Nephron progenitor cell (in vitro differentiated cells): ENCODE measurements around the gene P2RY11.
A peak's percentile ranks its signal among the peaks of the same experiment; 100 is the strongest.

Source experiments
- DNase-seq: peaks from one replicate; pipeline ENCODE4 v3.0.0; 2021
- H3K27ac Mint-ChIP-seq: 2 replicates; pipeline ENCODE4 v1.8.0; 2021; ENCODE audit warnings: mild to moderate bottlenecking, moderate library complexity, mixed read lengths
- H3K27me3 Mint-ChIP-seq: 2 replicates; pipeline ENCODE4 v1.8.0; 2021; ENCODE audit warnings: mild to moderate bottlenecking, low read depth, mixed read lengths; ENCODE audit not compliant: poor library complexity
- H3K36me3 Mint-ChIP-seq: 2 replicates; pipeline ENCODE4 v1.8.0; 2021; ENCODE audit warnings: low read depth, mixed read lengths
- H3K4me1 Mint-ChIP-seq: 2 replicates; pipeline ENCODE4 v1.8.0; 2021; ENCODE audit warnings: mixed read lengths
- H3K4me3 Mint-ChIP-seq: 2 replicates; pipeline ENCODE4 v1.8.0; 2021; ENCODE audit warnings: mild to moderate bottlenecking, moderate library complexity, mixed read lengths
- H3K9me3 Mint-ChIP-seq: 2 replicates; pipeline ENCODE4 v1.8.0; 2021; ENCODE audit warnings: mild to moderate bottlenecking, moderate library complexity, mixed read lengths
- TF ChIP-seq, protein P1 (sequence below): fragments of 200-600 bp; sonication (generic); IDR thresholded peaks from 2 replicates; pipeline ENCODE4 v1.5.0; 2021; ENCODE audit warnings: antibody characterized with exemption

The P2RY11 gene

GRCh38 chr19:10091370-10091687 lies 20.2 kb upstream of the P2RY11 start:
- no peaks in the 10 kb centered on the region for H3K4me1 Mint-ChIP-seq
- no peak overlapping the region for H3K4me3 Mint-ChIP-seq
- peaks cover 3% of the 10 kb centered on the region for H3K9me3 Mint-ChIP-seq
- TF ChIP-seq, protein P1, sequence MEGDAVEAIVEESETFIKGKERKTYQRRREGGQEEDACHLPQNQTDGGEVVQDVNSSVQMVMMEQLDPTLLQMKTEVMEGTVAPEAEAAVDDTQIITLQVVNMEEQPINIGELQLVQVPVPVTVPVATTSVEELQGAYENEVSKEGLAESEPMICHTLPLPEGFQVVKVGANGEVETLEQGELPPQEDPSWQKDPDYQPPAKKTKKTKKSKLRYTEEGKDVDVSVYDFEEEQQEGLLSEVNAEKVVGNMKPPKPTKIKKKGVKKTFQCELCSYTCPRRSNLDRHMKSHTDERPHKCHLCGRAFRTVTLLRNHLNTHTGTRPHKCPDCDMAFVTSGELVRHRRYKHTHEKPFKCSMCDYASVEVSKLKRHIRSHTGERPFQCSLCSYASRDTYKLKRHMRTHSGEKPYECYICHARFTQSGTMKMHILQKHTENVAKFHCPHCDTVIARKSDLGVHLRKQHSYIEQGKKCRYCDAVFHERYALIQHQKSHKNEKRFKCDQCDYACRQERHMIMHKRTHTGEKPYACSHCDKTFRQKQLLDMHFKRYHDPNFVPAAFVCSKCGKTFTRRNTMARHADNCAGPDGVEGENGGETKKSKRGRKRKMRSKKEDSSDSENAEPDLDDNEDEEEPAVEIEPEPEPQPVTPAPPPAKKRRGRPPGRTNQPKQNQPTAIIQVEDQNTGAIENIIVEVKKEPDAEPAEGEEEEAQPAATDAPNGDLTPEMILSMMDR: no peak
- H3K36me3 Mint-ChIP-seq: no peaks in the 10 kb centered on the region
- DNase-seq: no peak
- H3K27me3 Mint-ChIP-seq: peaks cover 61% of the 10 kb centered on the region
- H3K27ac Mint-ChIP-seq: no peak overlapping the region

- no peak for DNase-seq
- TF ChIP-seq, protein P1: no peak
- Mint-ChIP-seq H3K4me3 (no peak overlapping the region), H3K27me3 (peaks cover 61% of the 10 kb centered on the region), H3K9me3 (peaks cover 3% of the 10 kb centered on the region), H3K36me3 (no peaks in the 10 kb centered on the region), H3K27ac (no peak overlapping the region), H3K4me1 (no peaks in the 10 kb centered on the region)
These were observed 19.4 kb upstream of the P2RY11 start for GRCh38 chr19:10091895-10092641.

DNA sequence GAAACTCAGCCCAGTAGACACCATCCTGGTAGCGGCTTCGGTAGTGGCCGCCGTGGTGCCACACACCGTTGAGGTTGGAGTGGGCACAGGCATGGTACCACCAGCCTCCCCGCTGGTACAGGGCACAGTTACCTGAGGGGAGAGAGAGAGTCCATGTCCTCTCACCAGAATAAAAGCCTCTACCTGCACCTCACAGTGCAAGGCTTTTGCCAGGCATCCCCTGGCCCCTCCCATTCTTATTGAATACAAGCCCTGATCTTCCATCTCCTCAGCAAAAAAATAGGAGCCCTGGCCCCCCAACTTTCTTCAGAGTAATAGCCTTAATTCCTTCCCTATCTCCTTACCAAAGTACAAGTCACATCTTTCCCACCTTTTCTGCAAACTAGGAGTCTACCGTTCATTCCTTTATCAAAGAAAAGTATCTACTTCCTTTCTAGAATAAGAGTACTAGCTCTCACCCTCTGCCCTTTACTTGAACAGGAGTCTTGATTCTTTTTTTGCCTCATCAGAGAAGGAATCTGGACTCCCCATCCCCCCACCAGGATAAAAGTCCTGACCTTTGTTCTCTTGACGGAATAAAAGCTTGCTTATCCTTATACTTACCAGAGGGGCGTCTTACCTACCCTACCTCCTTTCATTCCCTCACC lies 18.7 kb upstream of the P2RY11 start:
- TF ChIP-seq, protein P1: no peak
- no peaks in the 10 kb centered on the region for H3K36me3 Mint-ChIP-seq
- H3K4me1 Mint-ChIP-seq: no peaks in the 10 kb centered on the region
- peaks cover 59% of the 10 kb centered on the region for H3K27me3 Mint-ChIP-seq
- no peak for DNase-seq
- no peak overlapping the region for H3K4me3 Mint-ChIP-seq
- H3K9me3 Mint-ChIP-seq: peaks cover 3% of the 10 kb centered on the region
- H3K27ac Mint-ChIP-seq: no peak overlapping the region

DNA sequence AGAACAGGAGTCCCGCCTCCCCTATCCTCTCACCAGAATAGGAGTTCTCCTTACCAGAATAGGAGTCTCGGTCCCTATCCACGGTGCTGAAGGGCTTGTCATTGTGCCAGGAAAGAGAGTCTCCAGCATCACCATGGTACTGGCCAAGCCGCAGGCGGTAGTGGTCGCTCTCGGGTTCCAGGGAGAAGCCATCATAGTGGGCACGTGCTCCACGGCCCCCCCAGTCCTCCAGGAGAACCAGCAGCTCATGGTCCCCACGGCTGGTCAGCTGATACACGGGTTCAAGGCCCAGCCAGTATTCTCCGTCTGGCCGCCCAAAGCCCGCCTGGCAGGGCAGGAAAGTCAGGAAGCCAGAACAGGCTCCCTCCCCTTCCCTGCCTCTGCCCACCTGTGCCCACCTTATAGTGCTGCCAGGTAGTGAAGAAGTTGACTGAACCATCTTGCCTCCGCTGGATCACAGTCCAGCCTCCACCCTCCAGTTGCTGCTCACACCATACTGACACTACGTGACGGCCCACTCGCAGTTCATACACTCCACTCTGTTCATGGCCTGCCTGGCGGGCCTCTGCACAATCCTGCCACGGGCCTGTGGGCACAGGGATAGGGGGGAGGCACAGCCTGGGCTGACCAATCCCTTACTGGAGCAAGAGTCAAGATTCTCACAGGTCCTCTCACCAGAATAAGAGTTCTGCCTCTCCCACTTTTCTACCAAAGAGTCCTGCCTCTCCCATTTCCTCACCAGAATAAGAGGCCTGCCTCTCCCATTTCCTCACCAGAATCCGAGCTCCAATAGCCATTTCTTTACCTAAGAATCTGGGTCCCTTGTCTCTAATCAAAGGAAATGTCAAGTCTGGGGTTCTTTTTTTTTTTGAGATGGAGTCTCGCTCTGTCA lies 18.0 kb upstream of the P2RY11 start:
- H3K27ac Mint-ChIP-seq: no peak overlapping the region
- peaks cover 54% of the 10 kb centered on the region for H3K27me3 Mint-ChIP-seq
- TF ChIP-seq, protein P1: no peak
- peaks cover 3% of the 10 kb centered on the region for H3K9me3 Mint-ChIP-seq
- peaks cover 5% of the 10 kb centered on the region for H3K4me1 Mint-ChIP-seq
- no peak overlapping the region for H3K4me3 Mint-ChIP-seq
- DNase-seq: no peak
- H3K36me3 Mint-ChIP-seq: no peaks in the 10 kb centered on the region

DNA sequence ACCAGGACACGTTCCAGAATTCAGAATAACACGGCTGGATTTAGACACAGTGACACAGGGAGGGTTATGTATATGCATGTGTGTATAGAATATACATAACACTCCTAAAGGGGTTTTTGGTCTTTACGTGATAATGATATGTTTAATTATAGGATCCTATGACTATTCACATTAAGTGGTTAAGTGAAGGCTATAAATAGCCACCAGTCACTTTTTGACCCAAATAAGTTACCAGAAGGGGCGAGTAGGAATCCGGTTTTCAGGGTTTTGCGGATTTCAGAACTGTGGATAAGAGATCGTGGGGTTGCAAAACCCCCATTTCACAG lies 15.9 kb upstream of the P2RY11 start:
- Mint-ChIP-seq H3K27me3 (peaks cover 66% of the 10 kb centered on the region), H3K27ac (no peak overlapping the region), H3K36me3 (no peaks in the 10 kb centered on the region), H3K9me3 (peaks cover 3% of the 10 kb centered on the region), H3K4me1 (peaks cover 20% of the 10 kb centered on the region), H3K4me3 (peak overlapping the region; percentile 32)
- TF ChIP-seq, protein P1: no peak
- no peak for DNase-seq
